Astrocyte (in vitro differentiated cells and primary cell): ENCODE results near the gene MAPKAPK3. TPM values are rescaled to one million over a fixed set of nuclear protein-coding genes. Genes with fewer than 3 reads are reported as not detected.
"Not testable (repeated sequence)": the region's sequence is repeated elsewhere in the genome, so short reads cannot be mapped to it uniquely, and the experiment has no call there.

Experiments
- DNase-seq: peaks from one replicate; pipeline ENCODE4 v3.0.0-alpha.2; 2010; ENCODE audit warnings: low read depth
- FAIRE-seq: peaks from 2 replicates; lab custom pipeline; 2011; peaks lifted over from hg19 to GRCh38; lab: Jason Lieb, UNC
- H2AFZ ChIP-seq: 2 replicates; pipeline ENCODE4 v1.6.0; 2012; ENCODE audit warnings: low read depth, low read length, inconsistent platforms
- H3K27ac ChIP-seq: 2 replicates; pipeline ENCODE4 v1.5.1; 2011; ENCODE audit warnings: low read depth, low read length, inconsistent platforms
- H3K27me3 ChIP-seq: 2 replicates; pipeline ENCODE4 v1.6.0; 2011; ENCODE audit warnings: low read length, inconsistent platforms; ENCODE audit not compliant: insufficient read depth
- H3K36me3 ChIP-seq: 2 replicates; pipeline ENCODE4 v1.5.1; 2011; ENCODE audit warnings: low read length, inconsistent platforms; ENCODE audit not compliant: insufficient read depth
- H3K4me1 ChIP-seq: 2 replicates; pipeline ENCODE4 v1.5.1; 2011; ENCODE audit warnings: low read length, inconsistent platforms; ENCODE audit not compliant: insufficient read depth
- H3K4me2 ChIP-seq: 2 replicates; pipeline ENCODE4 v1.6.0; 2012; ENCODE audit warnings: low read length, inconsistent platforms
- H3K4me3 ChIP-seq: 2 replicates; pipeline ENCODE4 v1.5.1; 2011; ENCODE audit warnings: low read depth, mild to moderate bottlenecking, low read length, inconsistent platforms; ENCODE audit not compliant: insufficient read depth
- H3K79me2 ChIP-seq: 2 replicates; pipeline ENCODE4 v1.6.0; 2012; ENCODE audit warnings: mild to moderate bottlenecking, low read length, inconsistent platforms; ENCODE audit not compliant: insufficient read depth
- H3K9ac ChIP-seq: 2 replicates; pipeline ENCODE4 v1.6.0; 2012; ENCODE audit warnings: mild to moderate bottlenecking, low read length, inconsistent platforms
- H3K9me3 ChIP-seq: 2 replicates; pipeline ENCODE4 v1.5.1; 2012; ENCODE audit warnings: low read depth, mild to moderate bottlenecking, low read length, inconsistent platforms; ENCODE audit not compliant: insufficient read depth
- H4K20me1 ChIP-seq: 2 replicates; pipeline ENCODE4 v1.6.0; 2012; ENCODE audit warnings: low read length, inconsistent platforms; ENCODE audit not compliant: insufficient read depth
- H3K27ac Mint-ChIP-seq: one replicate; pipeline ENCODE4 v1.8.0; 2021; ENCODE audit warnings: mild to moderate bottlenecking, mixed read lengths; ENCODE audit not compliant: unreplicated experiment
- H3K27me3 Mint-ChIP-seq: one replicate; pipeline ENCODE4 v1.8.0; 2021; ENCODE audit warnings: low read depth, mixed read lengths; ENCODE audit not compliant: unreplicated experiment
- H3K36me3 Mint-ChIP-seq: one replicate; pipeline ENCODE4 v1.8.0; 2021; ENCODE audit warnings: low read depth, mixed read lengths; ENCODE audit not compliant: unreplicated experiment
- H3K4me1 Mint-ChIP-seq: one replicate; pipeline ENCODE4 v1.8.0; 2021; ENCODE audit warnings: low read depth, mixed read lengths; ENCODE audit not compliant: unreplicated experiment
- H3K4me3 Mint-ChIP-seq: one replicate; pipeline ENCODE4 v1.8.0; 2021; ENCODE audit warnings: mild to moderate bottlenecking, moderate library complexity, mixed read lengths; ENCODE audit not compliant: unreplicated experiment
- H3K9me3 Mint-ChIP-seq: one replicate; pipeline ENCODE4 v1.8.0; 2021; ENCODE audit warnings: mild to moderate bottlenecking, mixed read lengths; ENCODE audit not compliant: unreplicated experiment
- EZH2 ChIP-seq: IDR thresholded peaks from 2 replicates; pipeline ENCODE4 v1.6.1; 2012; ENCODE audit warnings: mild to moderate bottlenecking, low read length, inconsistent platforms; ENCODE audit not compliant: insufficient read depth
- total RNA-seq: library from RNA; stranded (reverse); gene quantifications from 2 replicates; pipeline ENCODE4 v1.2.1, GENCODE V29; 2021
- TF ChIP-seq, protein P1 (sequence below): IDR thresholded peaks from 2 replicates; pipeline ENCODE4 v1.5.1; 2011; ENCODE audit warnings: low read depth, mild to moderate bottlenecking, inconsistent platforms, low read length, moderate library complexity; ENCODE audit not compliant: insufficient read depth

The MAPKAPK3 gene
- total RNA-seq, 1 donor from 2014 or later, result 23.4 TPM

DNA sequence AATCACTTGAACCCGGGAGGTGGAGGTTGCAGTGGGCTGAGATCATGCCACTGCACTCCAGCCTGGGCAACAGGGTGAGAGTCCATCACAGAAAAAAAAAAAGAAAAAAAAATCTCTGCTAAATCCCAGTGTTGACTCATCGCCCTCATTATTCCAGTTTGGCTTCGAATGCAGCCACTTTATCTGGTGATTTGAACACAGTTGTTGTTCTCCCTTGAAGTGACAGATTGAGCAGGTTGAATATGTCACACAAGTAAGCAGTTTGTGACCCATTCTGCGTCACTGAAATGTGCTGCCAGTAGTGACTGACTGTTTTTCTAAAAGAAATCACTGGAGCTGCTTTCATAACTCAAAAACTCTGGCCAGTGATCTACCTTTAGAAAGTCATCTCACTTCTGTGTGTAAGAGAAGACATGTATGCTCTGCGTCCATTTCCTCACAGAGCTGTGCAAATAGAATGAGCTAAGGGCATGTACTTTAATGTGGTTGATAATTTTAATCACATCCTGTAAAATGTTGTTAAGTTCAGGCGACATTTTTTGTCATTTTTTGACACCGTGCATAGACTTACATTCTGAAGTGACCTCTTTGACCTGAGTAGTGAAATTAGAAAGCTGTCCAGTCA is 70.3 kb downstream of the MAPKAPK3 start:
- H2AFZ ChIP-seq, result no peak overlapping the region
- H3K4me1 ChIP-seq, result no peaks in the 10 kb centered on the region
- no peak overlapping the region for H3K27ac ChIP-seq
- H3K4me3 ChIP-seq, result no peak overlapping the region
- no peaks in the 10 kb centered on the region for H3K36me3 Mint-ChIP-seq
- H3K79me2 ChIP-seq, result no peaks in the 10 kb centered on the region
- H3K27me3 Mint-ChIP-seq, result no peaks in the 10 kb centered on the region
- FAIRE-seq (no peak), DNase-seq (no peak)
- no peak overlapping the region for H3K4me3 Mint-ChIP-seq
- no peaks in the 10 kb centered on the region for H3K27me3 ChIP-seq
- no peaks in the 10 kb centered on the region for H3K9me3 Mint-ChIP-seq
- H4K20me1 ChIP-seq, result no peaks in the 10 kb centered on the region
- H3K36me3 ChIP-seq, result no peaks in the 10 kb centered on the region
- H3K4me1 Mint-ChIP-seq, result peaks cover 6% of the 10 kb centered on the region
- H3K27ac Mint-ChIP-seq, result no peak overlapping the region
- H3K4me2 ChIP-seq, result no peak overlapping the region
- H3K9ac ChIP-seq, result no peak overlapping the region
- TF ChIP-seq, protein P1, sequence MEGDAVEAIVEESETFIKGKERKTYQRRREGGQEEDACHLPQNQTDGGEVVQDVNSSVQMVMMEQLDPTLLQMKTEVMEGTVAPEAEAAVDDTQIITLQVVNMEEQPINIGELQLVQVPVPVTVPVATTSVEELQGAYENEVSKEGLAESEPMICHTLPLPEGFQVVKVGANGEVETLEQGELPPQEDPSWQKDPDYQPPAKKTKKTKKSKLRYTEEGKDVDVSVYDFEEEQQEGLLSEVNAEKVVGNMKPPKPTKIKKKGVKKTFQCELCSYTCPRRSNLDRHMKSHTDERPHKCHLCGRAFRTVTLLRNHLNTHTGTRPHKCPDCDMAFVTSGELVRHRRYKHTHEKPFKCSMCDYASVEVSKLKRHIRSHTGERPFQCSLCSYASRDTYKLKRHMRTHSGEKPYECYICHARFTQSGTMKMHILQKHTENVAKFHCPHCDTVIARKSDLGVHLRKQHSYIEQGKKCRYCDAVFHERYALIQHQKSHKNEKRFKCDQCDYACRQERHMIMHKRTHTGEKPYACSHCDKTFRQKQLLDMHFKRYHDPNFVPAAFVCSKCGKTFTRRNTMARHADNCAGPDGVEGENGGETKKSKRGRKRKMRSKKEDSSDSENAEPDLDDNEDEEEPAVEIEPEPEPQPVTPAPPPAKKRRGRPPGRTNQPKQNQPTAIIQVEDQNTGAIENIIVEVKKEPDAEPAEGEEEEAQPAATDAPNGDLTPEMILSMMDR, result no peak
- TF ChIP-seq EZH2, result no peak
- H3K9me3 ChIP-seq, result no peaks in the 10 kb centered on the region

DNA sequence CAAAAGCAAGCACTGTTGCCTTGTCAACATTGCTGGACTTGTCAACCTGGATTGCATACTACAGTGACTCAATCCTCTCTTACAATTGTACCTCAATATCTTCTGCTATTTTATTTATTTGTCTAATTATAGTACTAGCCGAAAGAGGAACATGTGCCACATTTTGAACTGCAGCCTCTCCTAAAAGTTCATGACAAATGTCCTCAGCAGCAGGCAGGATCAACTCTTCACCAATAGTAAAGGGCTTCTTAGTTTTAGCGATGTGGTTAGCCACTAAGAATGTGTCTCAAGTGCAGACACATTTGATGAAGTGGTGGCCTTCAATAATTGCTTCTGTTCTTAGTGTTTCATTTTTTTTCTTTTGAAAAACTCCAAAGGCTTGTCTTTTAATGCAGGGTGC is 71.0 kb downstream of the MAPKAPK3 start:
- no peaks in the 10 kb centered on the region for H3K79me2 ChIP-seq
- Mint-ChIP-seq H3K36me3 (no peaks in the 10 kb centered on the region), H3K4me3 (no peak overlapping the region)

DNA sequence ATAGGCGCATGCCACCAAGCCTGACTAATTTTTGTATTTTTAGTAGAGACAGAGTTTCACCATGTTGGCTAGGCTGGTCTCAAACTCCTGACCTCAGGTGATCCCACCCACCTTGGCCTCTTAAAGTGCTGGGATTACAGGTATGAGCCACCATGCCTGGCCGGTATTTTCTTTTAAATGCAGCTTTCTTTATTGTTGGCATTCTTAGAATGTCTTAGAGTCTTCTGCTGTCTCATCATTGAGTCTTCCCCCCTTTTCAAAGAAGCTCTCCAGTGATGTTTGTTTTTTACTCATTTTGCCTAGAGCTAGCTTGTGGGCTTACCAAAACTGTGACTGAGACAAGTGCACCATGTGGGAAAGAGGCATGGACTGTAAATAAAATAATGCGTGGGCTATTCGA is 71.7 kb downstream of the MAPKAPK3 start:
- not testable (repeated sequence) for H2AFZ ChIP-seq, H3K4me3 ChIP-seq, H3K79me2 ChIP-seq, H3K27me3 ChIP-seq, H3K4me3 Mint-ChIP-seq, H3K27ac Mint-ChIP-seq, DNase-seq, H3K4me1 ChIP-seq, H3K4me2 ChIP-seq, H3K36me3 ChIP-seq, H3K9me3 ChIP-seq, H3K27ac ChIP-seq, H3K9me3 Mint-ChIP-seq, H3K27me3 Mint-ChIP-seq, H3K4me1 Mint-ChIP-seq, H4K20me1 ChIP-seq, H3K36me3 Mint-ChIP-seq, H3K9ac ChIP-seq, FAIRE-seq

More for the DNA sequence above, 71.0 kb downstream of the MAPKAPK3 start:
- H2AFZ ChIP-seq, result no peak overlapping the region
- H3K27ac ChIP-seq, result no peak overlapping the region
- H3K27me3 ChIP-seq, result no peaks in the 10 kb centered on the region
- DNase-seq (no peak), FAIRE-seq (no peak)
- H3K4me1 ChIP-seq, result no peaks in the 10 kb centered on the region
- Mint-ChIP-seq H3K9me3 (no peaks in the 10 kb centered on the region), H3K27ac (no peak overlapping the region), H3K4me1 (peaks cover 6% of the 10 kb centered on the region), H3K27me3 (no peaks in the 10 kb centered on the region)
- TF ChIP-seq, protein P1, result no peak
- no peak for TF ChIP-seq EZH2
- H3K9me3 ChIP-seq, result no peaks in the 10 kb centered on the region
- H4K20me1 ChIP-seq, result no peaks in the 10 kb centered on the region
- no peak overlapping the region for H3K4me3 ChIP-seq
- H3K36me3 ChIP-seq, result no peaks in the 10 kb centered on the region
- H3K9ac ChIP-seq, result no peak overlapping the region
- H3K4me2 ChIP-seq, result no peak overlapping the region
